Cerebellar nuclear complex (tissue), 1 donor: ENCODE results near the gene DCTN3.

Experiments
- DNase-seq, 2 experiments: peaks; one replicate each; lab custom pipeline; 2025; lab: John Stamatoyannopoulos, UW

The DCTN3 gene

GRCh38 chr9:34620061-34620994, at the start of gene DCTN3:
Gene DCTN3, minus strand, starts transcription at chr9:34620495. Its CDS starts 31 bp downstream, at chr9:34620464.
- DNase-seq = peak; percentile 88 to 95

- peak; percentile 86 to 92 for DNase-seq
Observed at GRCh38 chr9:34665381-34666250, 45.3 kb upstream of the DCTN3 start.

- no peak for DNase-seq
Observed at GRCh38 chr9:34665067-34665380, 44.7 kb upstream of the DCTN3 start.

GRCh38 chr9:34664281-34665066, 44.2 kb upstream of the DCTN3 start:
- DNase-seq = peak in 1 of 2 experiments; percentile 26

- no peak for DNase-seq
Observed at GRCh38 chr9:34663303-34663605, 43.0 kb upstream of the DCTN3 start.

GRCh38 chr9:34662526-34663302, 42.4 kb upstream of the DCTN3 start, which contains the start of gene CCL27:
Gene CCL27, minus strand, starts transcription at chr9:34662657. Its CDS starts 24 bp downstream, at chr9:34662633.
- no peak for DNase-seq

- DNase-seq = no peak
Observed at GRCh38 chr9:34659592-34660253, 39.4 kb upstream of the DCTN3 start.

- DNase-seq = no peak
Observed at GRCh38 chr9:34658461-34658860, 38.2 kb upstream of the DCTN3 start.

GRCh38 chr9:34656992-34657391, 36.7 kb upstream of the DCTN3 start:
- no peak for DNase-seq

GRCh38 chr9:34655394-34655793, 35.1 kb upstream of the DCTN3 start:
- no peak for DNase-seq

- no peak for DNase-seq
Observed at GRCh38 chr9:34654323-34655051, 34.2 kb upstream of the DCTN3 start.

GRCh38 chr9:34653151-34654072, 33.1 kb upstream of the DCTN3 start:
- no peak for DNase-seq

GRCh38 chr9:34652602-34653000, 32.3 kb upstream of the DCTN3 start:
- no peak for DNase-seq

- DNase-seq = no peak
Observed at GRCh38 chr9:34651876-34652601, 31.7 kb upstream of the DCTN3 start, which contains the start of gene IL11RA. Gene IL11RA, plus strand, starts transcription at chr9:34652185. Its CDS starts 3,033 bp downstream, at chr9:34655218.

- DNase-seq = no peak
Observed at GRCh38 chr9:34651321-34651720, 31.0 kb upstream of the DCTN3 start.

- no peak for DNase-seq
Observed at GRCh38 chr9:34650816-34651215, 30.5 kb upstream of the DCTN3 start.

- DNase-seq = no peak
Observed at GRCh38 chr9:34648673-34649072, 28.4 kb upstream of the DCTN3 start.

GRCh38 chr9:34647651-34648050, 27.4 kb upstream of the DCTN3 start:
- no peak for DNase-seq
